ENCODE results near the gene ITGA3.

Gene ITGA3

DNA sequence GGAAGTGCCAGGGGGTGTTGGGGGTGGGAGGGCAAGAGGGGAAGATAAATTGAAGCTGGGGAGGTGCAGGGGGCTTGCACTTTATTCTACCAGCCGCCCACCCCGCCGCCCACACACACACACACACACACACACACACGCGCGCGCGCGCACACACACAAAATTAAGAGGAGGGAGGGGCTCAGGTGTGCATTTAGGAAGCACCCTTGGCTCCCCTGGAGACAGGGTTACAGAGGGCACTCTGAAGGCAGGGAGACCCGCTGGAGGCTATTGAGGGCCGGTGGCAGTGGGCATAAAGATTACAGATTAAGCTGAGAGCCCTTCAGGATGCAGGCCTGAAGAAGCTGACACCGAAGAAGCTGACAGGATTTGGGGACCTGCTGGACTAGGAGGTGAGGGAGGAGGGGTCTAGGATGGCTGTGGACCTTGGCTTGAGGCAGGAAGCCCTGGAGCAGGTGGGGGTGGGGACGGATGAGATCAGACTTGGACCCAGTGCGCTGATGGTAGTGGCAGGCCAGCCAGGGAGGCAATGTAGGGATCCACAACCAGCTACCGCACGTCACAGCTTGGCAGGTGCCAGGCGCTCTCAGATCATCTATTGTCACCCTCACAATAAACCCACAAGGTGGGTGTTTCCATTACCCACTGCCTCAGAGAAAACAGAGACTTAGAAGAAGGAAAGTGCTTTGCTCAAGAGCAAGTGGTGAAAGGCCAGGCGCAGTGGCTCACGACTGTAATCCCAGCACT, 74.8 kb downstream of the ITGA3 start:
- no peak overlapping the region for H3K4me3 ChIP-seq (replicated peaks; ENCODE audit: low read depth, low read length)
- TF ChIP-seq, protein P1, sequence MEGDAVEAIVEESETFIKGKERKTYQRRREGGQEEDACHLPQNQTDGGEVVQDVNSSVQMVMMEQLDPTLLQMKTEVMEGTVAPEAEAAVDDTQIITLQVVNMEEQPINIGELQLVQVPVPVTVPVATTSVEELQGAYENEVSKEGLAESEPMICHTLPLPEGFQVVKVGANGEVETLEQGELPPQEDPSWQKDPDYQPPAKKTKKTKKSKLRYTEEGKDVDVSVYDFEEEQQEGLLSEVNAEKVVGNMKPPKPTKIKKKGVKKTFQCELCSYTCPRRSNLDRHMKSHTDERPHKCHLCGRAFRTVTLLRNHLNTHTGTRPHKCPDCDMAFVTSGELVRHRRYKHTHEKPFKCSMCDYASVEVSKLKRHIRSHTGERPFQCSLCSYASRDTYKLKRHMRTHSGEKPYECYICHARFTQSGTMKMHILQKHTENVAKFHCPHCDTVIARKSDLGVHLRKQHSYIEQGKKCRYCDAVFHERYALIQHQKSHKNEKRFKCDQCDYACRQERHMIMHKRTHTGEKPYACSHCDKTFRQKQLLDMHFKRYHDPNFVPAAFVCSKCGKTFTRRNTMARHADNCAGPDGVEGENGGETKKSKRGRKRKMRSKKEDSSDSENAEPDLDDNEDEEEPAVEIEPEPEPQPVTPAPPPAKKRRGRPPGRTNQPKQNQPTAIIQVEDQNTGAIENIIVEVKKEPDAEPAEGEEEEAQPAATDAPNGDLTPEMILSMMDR (IDR thresholded peaks at IDR 0.05; ENCODE audit: low read depth, low read length, missing control alignments), result no peak
- no peak for DNase-seq (ENCODE audit: extremely low read depth, low read depth)

DNA sequence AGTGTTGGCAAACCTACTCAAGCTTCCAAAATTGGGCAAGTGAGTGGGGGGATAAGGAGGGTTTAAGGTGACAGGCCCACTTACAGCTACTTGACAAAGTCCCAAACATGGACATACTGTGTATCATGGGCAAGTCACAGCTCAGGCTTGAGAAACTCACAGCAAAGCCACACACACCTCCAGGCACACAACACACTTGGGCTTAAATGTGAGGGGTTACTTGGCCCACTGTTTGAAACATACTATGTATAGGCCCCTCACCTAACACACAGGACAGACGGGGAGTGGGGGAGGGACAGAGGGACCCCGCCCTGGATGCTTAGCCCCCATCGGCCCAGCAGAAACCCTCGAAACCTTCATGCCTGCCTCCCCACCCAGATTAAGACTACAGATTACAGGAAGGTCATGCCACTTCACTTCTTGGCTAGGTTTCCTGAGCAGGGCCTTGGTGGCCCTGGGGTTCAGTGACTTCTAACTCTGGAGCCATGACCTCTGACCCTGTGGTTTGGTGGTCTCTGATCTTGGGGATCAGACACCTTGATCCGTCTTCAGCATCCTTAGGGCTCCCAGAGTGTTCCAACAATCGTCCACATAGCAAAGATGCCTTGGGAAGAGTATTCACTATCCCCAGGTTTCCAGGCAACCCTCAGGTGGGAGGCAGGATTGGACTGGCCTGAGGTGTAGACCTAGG, 76.3 kb downstream of the ITGA3 start:
- no peak overlapping the region for H3K4me3 ChIP-seq (replicated peaks; ENCODE audit: low read depth, low read length)
- TF ChIP-seq, protein P1 (IDR thresholded peaks at IDR 0.05; ENCODE audit: low read depth, low read length, missing control alignments), result no peak
- DNase-seq (ENCODE audit: extremely low read depth, low read depth), result no peak

- TF ChIP-seq, protein P1 (IDR thresholded peaks at IDR 0.05; ENCODE audit: low read depth, low read length, missing control alignments), result no peak
- no peak for DNase-seq (ENCODE audit: extremely low read depth, low read depth)
- H3K4me3 ChIP-seq (replicated peaks; ENCODE audit: low read depth, low read length), result no peak overlapping the region
These were observed 77.3 kb downstream of the ITGA3 start for GRCh38 chr17:50133028-50133768.

DNA sequence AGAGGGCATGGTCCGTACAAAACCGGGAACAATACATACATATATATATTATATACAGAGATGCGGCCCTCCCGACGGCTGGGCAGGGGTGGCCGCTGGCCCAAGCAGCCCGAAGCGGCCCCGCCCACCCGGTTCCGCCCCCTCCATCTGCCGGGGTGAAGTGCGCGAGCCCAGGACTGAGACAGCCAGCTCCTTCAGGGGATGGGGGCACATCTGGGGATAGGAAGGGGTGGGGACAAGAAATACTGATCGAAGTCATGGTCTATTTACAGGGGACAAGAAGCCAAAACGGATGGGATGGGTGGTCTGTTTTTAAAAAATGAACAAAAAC, 77.8 kb downstream of the ITGA3 start:
- no peak overlapping the region for H3K4me3 ChIP-seq (replicated peaks; ENCODE audit: low read depth, low read length)
- TF ChIP-seq, protein P1 (IDR thresholded peaks at IDR 0.05; ENCODE audit: low read depth, low read length, missing control alignments), result no peak
- DNase-seq (ENCODE audit: extremely low read depth, low read depth), result no peak

DNA sequence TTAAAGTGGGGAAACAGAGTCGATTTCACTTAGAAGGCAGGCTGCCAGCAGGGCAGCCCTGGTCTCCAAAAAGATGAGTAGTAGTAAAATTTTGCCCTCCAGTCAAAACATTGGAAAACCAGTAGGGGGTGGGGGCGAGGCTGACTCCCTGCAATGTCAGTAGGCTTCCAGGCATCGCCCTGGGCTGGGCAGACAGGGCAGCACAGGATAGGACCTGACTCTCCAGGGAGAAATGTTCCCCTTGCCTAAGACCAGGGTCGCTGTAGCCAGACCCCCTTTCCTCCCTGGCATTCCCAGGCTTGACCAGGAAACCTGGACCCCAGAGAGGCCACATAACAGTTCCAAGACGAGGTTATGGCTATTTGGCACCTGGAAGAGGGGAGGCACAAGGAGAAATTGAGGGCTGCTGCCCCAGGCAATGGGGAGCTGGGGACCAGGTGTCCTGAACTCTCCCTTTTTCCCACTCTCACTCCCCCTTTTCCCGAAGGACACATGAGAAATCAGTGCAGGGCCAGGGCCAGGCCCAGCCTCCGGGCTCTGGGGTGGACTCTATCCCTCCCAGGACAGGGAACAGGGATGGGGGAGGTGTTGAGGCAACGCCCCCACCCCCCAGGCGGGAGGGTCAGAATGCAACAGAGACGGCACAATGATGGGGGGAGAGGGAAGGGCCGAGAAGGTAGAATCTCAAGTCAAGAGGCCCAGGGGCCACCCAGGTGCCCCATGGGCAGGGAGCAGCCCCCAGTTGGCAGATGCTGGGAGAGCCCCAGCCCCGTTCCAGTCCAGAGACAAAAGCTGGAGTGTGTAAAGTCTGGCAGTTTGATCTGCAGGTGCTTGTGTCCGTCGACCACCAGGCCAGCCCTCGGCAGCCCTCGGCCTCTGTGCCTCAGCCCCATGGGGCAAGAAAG, 78.5 kb downstream of the ITGA3 start:
- TF ChIP-seq, protein P1 (IDR thresholded peaks at IDR 0.05; ENCODE audit: low read depth, low read length, missing control alignments), result no peak
- no peak for DNase-seq (ENCODE audit: extremely low read depth, low read depth)
- H3K4me3 ChIP-seq (replicated peaks; ENCODE audit: low read depth, low read length), result no peak overlapping the region
